GM12801 (cell line): Measurements from ENCODE around the gene PCNX2.

Experiments
- TF ChIP-seq, protein P1 (sequence below): IDR thresholded peaks from one replicate; pipeline ENCODE4 v1.5.1; 2011; ENCODE audit warnings: control low read depth; ENCODE audit not compliant: insufficient read length; ENCODE audit errors: extremely low read depth

Gene PCNX2

GRCh38 chr1:232995189-232995588 is 300.3 kb downstream of the PCNX2 start:
- TF ChIP-seq, protein P1, sequence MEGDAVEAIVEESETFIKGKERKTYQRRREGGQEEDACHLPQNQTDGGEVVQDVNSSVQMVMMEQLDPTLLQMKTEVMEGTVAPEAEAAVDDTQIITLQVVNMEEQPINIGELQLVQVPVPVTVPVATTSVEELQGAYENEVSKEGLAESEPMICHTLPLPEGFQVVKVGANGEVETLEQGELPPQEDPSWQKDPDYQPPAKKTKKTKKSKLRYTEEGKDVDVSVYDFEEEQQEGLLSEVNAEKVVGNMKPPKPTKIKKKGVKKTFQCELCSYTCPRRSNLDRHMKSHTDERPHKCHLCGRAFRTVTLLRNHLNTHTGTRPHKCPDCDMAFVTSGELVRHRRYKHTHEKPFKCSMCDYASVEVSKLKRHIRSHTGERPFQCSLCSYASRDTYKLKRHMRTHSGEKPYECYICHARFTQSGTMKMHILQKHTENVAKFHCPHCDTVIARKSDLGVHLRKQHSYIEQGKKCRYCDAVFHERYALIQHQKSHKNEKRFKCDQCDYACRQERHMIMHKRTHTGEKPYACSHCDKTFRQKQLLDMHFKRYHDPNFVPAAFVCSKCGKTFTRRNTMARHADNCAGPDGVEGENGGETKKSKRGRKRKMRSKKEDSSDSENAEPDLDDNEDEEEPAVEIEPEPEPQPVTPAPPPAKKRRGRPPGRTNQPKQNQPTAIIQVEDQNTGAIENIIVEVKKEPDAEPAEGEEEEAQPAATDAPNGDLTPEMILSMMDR = no peak

DNA sequence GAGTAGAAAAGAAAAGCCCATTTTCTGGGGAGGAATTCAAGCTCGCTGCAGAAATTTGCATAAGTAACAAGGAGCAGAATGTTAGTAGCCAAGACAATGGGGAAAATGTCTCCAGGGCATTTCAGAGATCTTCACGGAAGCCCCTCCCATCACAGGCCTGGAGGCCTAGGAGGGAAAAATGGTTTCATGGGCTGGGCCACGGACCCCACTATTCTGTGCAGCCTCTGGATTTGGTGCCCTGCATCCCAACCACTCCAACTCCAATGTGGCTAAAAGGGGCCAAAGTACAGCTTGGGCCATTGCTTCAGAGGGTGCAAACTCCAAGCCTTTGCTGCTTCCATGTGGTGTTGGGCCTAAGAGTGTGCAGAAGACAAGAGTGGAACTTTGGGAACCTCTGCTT is 302.0 kb downstream of the PCNX2 start:
- TF ChIP-seq, protein P1 = no peak

DNA sequence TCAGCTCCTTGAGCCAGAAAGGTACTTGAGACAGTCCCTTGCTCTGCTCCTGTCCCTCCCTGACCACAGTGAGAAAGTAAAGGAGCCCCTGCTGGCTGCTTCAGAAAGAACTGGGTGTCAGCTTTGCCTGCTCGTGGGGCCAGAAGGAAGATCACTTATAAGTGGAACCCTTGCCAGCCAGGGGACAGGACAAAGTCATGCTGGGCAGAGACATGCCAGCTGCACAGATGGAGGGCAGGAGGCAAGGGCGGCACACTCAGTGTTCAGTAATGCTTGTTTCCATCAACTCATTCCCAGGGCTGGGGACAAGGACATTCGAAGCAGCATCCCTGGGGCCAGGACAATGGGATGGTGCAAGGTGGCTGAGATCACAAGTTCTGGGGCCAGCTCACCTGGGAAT is 303.3 kb downstream of the PCNX2 start:
- TF ChIP-seq, protein P1 = no peak

DNA sequence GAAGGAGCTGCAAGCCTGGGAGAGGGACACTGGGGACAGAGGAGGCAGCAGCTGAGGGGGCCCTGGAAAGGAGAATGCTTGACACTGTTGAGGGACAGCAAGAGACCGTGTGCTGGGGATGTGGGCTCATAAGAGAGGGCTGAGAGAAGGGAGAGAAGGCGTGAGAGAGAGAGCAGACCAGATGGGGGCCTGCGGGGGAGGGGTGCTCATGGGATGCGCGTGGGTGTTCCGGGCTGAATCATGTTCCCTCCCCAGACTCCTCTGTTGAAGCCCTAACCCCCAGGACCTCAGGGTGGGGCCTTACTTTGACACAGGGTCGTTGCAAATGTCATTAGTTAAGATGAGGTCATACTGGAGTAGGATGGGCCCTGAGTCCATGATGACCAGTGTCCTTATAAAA is 304.3 kb downstream of the PCNX2 start:
- TF ChIP-seq, protein P1 = no peak

- TF ChIP-seq, protein P1 = no peak
Measured at GRCh38 chr1:232990176-232991128, 305.1 kb downstream of the PCNX2 start.

DNA sequence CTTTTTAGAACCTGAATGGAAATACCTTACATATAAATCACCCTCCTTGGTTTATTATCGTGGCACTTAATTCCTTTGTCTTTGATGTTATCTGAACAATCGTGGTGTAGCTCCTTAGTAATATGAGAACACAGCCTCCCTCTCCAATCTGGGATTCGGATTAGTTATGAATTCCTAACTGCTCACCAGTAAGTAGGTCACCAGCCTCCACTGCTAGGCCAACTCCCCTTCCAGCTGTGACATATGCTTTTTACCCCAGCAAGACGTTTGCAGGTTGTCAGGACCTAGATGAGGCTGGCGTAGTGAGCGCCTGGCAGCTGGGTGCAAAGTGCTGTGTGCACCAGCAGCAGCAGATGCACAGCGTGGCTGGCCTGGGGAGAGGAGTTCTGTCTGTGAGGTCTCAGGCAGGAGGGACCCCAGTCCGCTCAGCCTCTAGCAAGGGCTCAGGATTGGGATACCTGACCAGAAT is 306.9 kb downstream of the PCNX2 start:
- TF ChIP-seq, protein P1 = no peak

GRCh38 chr1:232987774-232988140 is 307.8 kb downstream of the PCNX2 start:
- TF ChIP-seq, protein P1 = no peak
